Stimulated activated CD4-positive, alpha-beta T cell treated with anti-CD3 and anti-CD28 coated beads, Interleukin-2, amount 100 ng/mL, for 24 hours (primary cell): Measurements from ENCODE around the gene GLIS2.
"Not testable (repeated sequence)": the region's sequence is repeated elsewhere in the genome, so short reads cannot be mapped to it uniquely, and the experiment has no call there.

Source experiments
- DNase-seq, 2 donors: peaks; one replicate each; pipeline ENCODE4 v3.0.0-alpha.2; 2020

GLIS2 gene

DNA sequence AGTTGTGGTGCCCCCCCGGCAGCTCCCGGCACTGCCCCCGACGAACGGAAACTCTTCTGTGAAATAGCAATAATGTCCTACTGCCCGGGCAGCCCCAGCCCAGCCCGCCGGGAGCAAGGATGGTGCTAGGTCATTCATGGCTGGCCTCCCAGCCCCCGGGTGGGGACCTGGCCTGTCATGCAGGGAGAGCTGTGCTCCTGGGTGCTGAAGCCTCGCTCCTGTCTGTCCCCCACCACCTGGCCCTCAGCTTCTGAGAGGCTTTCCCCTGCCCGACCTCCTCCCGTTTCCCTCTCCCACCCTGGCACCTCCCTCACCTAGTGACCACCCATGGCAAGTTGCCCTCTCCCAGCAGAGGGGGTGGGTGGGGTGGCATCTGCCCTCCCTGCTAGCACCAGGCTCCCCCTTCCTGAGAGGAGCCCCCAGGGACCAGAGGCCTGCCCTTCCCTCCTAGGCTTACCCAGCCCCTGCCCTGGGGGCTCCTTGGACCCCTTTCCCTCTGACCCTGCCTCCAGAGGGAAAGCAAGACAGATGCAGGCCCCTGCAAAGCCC lies 21.7 kb downstream of the GLIS2 start:
- no peak for DNase-seq

DNA sequence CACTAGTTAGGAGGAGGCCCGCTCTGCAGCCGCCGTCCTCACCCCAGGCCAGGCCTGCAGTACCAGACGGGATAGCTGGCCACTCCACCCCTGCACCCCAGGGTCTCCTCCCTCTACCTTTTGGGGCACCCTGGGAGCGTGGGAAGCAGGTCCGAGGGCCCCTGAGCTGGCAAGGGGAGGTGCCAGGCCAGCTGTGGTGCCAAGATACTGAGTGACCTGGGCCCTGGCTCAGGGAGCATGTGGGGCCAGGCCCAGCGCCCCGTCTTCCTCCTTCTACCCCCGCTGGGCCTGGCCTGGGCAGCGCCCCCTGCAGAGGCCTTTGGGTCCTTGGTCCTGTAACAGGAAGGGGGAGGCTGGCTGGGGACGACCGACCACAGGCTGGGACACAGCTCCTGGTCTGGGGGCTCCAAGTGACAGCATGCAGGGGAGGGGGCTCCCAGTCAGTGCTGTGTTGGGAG lies 22.3 kb downstream of the GLIS2 start:
- DNase-seq: no peak

DNA sequence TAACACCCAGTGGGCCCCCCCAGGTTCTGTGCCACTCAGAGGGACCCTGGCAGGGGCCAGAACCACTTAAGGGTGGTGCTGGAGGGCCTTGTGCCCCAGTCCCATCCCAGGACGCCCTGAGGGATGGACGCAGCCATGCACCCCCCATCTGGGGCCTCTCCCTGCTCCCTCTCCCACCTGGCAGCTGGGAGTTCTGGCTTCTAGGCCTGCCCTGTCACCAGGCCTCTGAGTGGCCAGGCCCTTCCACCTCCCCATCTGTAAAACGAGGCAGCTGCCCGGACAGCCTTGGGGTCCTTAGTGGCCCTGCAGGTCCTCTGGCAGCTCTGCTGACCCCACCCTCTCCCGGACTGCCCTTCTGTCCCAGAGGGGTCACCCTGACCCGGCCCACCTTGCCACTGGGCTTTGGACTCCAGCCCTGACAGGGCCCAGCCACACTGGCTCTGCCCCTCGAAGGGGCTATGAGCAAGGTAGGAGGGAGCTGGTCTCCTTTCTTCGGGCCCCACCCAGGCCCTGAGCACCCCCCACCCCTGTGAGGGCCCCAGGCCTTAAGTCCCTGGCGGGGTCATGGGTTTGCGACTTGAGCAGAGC lies 22.9 kb downstream of the GLIS2 start:
- no peak for DNase-seq

DNA sequence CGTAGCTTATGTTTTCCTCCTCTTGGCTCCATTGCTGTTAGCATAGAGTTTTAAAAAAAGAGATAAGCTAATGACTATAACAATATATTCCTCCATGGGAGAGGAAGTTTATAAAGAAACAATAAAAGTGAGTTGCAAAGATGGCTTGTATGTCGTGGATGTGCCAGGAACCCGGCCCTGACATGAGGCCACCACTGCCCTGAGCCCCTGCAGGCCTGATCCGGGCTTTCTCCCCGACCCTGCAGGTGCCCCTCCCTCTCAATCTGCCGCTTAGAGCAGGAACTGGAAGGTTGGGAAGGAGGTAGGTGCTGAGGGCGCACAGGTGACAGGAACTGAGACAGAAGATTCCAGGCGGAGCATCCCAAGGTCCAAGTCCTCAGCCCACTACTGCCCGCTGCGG lies 23.6 kb downstream of the GLIS2 start:
- DNase-seq: no peak

DNA sequence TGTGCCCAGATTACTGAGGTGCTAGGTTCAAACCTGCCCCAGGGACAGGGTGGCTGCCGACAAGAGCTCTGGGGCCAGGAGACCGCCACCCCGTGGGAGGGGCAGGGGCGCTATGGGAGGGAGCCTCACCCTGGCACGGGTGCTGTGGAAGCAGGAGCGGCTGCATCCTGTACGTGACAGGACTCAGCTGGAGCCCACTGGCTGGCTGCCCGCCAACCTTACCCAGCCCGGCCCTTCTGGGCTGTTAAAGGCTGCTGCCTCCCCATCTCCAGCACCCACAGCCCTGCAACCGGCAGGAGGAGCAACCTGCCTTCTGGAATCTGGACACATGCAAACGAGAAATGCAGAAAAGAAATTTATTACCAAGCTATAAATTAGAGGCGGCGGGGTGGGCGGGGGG lies 24.0 kb downstream of the GLIS2 start:
- no peak for DNase-seq

DNA sequence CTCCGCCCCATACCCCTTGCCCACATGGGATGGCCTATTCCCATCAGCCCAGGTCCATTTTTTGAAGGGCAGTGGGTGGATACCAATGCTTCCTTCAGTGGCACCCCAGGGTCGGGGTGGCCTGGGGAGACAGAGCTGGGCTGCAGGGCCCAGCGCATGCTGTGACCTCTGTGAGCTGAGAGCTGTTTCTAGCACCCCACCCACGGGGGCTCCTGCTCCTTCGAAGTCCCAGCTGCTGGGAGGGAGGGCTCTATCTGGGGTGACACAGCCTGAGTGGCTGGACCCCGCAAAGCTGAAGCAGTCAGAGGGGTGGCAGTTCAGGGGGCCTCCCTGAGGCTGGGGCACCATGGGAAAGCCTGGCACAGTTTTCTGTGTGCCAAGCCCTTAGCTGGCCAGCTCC lies 24.6 kb downstream of the GLIS2 start:
- no peak for DNase-seq

DNA sequence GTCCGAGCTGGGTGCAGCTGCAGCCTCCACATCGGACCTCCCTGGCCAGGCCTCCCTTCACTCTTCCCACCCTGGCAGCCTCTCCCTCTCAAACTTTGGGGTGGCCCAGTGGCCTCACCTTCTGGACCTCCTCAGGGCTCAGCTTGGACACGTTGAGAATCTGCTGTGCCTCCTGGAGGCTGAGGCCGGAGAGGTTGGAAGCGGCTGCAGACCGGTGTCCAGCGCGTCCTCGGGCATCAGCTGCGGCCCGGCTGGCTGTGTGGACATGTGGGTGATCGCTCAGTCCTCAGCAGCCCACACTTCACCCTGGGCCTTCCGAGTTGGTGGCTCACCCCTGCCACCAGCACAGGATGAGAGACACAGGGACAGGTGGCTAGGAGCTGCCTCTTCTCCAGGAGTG lies 25.4 kb downstream of the GLIS2 start:
- DNase-seq: no peak

DNA sequence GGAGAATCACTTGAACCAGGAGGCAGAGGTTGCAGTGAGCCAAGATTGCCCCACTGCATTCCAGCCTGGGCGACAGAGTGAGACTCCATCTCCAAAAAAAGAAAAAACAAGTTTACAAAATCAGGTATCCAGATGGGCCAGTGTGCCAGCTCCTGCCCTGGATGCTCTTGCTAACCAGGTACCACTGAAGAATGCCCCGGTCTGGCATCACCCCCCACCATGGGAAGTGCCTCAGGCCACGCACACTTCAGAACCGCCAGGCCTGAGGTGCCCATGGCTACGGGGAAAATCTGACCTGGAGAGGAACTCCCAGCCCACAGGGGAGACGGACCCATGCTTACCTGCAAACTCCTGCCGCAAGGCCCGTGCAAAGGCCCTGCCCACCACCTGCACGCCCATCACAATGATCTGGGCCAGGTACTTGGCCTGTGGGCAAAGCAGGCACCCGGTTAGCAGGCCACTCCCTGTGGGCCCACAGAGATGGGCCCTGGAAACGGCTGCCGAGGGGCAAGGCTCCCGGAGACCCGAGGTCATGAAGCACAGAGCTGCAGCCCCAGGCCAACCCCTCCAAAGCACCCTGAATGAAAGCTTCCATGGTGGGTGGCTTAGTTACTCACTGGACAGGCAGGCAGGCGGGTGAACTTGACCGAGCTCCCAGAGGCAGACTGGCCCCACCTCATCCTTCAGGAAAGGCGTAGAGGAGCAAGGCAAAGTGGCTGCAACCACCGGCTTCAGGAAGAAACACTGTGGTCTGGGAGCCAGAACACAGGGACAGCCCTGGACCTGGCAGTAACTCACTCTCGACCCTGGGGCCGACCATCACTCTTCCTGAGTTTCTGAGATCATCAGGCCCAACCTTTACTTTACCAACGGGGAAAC lies 27.2 kb downstream of the GLIS2 start:
- DNase-seq: no peak

DNA sequence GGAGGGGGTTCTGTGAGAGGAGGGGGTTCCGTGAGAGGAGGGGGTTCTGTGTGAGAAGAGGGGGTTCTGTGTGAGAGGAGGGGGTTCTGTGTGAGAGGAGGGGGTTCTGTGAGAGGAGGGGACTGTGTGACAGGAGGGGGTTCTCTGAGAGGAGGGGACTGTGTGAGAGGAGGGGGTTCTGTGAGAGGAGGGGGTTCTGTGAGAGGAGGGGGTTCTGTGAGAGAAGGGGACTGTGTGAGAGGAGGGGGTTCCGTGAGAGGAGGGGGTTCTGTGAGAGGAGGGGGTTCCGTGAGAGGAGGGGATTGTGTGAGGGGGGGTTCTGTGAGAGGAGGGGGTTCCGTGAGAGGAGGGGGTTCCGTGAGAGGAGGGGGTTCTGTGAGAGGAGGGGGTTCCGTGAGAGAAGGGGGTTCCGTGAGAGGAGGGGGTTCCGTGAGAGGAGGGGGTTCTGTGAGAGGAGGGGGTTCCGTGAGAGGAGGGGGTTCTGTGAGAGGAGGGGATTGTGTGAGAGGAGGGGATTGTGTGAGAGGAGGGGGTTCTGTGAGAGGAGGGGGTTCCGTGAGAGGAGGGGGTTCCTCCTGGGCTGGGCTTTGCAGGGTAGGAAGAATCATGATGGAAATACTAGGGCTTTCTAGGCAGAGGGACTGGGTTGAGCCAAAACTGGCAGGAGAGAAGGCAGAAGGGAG lies 28.6 kb downstream of the GLIS2 start:
- DNase-seq: not testable (repeated sequence)

DNA sequence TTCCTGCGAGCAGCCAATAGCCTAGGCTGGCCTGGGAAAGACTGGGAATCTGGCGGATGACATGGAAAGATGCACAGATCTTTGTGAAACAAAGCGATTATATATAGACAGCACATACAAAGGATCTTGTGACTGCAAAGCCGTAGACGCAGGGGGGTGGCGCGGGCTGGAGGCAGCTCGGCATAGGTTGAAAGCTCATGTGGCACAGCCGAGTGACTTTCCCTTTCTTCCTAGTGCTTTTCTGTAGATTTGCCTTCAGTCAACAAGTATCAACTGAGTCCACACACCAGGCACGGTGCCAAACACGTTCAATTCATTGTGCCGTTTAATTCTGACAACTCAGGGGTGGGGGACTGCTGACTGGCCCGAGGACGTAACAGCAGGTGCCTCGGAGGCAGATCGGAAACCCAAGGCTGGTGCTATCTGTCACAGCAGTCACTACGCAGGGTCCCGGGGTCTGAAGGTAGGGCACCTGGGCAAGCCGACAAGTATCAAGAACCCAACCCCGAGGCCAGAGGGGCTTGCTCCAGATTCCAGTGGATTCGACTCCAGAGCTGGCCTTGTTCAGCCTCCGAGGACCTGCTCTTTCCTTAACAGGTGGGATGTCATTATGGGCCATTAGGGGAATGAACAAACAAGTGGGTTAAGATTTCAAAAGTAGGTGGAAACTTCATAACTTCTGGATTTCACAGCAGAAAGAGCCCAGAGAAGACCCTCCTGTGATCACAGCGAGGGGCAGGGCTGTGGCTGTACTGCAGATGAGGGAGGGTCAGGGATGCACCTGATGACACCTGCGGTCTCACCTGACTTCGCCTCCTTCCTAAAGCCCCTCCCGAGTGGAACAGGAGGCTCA lies 29.3 kb downstream of the GLIS2 start:
- no peak for DNase-seq

DNA sequence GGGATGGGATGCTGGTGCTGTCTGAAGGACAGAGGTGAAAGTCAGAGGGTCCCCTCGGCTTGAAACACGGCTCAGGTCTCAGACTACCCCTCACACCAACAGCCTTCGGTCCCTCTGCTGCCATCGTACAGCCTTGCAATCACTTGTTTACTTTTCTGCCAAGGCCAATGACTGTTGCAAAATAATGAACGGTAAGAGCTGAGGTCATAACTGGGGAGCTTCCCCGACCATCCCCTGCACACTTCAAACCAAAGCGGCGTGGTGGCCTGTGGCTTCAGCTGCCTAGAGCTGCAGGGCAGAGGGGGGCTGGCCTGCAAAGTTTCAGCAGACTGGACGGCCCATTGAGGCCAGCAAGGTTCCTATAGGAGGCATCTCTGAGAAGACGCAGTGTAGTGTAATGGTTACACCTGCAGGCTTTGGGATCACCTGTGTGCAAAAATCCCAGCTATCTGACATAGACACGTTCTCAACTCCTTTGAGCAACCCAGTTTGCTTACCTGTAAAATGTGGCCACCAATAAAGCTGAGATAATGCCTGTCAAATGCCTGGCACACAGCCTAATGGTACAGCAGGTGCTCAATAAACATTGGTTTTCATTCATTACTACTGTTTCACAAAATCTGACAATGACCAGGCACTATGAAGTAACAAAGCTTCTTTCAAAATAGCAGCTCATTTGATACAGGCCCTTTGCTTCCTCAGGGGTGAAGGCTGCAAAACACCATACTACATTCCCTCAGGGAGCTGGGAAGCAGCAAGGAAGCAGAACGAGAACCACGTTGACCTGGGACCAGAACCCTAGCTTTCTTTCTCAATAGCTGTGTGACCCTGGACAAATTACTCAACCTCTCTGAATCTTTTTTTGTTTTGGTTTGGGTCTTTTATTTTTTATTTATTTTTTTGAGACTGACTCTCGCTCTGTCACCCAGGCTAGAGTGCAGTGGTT lies 30.2 kb downstream of the GLIS2 start:
- DNase-seq: no peak

DNA sequence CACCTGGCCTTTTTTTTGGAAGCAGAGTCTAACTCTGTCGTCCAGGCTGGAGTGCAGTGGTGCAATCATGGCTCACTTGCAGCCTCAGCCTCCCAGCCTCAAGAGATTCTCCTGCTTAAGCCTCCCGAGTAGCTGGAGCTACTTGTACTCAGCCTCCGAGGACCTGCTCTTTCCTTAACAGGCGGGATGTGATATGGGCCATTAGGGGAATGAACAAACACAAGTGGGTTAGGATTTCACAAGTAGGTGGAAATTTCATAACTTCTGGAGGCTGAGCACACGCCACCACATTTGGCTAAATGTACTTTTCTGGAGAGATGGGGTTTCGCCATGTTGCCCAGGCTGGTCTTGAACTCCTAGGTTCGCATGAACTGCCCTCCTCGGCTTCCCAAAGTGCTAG lies 31.1 kb downstream of the GLIS2 start:
- no peak for DNase-seq

DNA sequence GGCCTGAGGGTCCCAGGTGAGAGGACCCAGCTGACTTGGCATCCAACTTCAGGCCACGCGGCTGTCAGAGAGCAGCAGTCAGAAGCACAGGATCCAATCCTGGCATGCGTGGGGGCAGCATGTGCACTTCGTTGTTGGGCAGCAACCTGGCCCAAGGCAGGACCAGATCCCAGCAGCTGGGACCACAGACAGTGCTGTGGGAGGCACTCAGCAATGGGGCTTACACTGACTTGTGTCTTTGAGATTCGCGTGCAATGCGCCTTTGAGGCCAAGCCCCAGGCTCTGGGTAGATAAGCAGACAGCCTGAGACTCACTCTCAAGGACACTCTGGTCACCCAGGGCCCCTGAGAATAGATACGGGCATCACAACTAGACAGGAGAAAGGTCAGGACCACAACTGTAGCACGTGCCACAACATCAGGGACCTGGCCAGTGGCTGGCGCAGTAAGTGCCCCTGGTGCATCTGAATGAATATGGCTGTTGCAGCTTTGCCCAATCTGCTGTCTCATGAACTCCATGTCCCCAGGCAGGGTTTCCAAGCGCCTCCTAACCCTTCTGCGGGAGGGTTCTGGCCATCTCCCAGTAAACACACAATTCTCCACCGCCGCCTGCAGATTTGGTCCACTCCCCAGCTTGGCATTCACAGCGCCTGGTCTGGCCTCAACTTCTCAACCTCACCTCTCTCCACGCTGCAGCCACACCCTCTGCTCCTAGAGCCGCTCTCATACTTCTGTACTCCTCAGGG lies 32.1 kb downstream of the GLIS2 start:
- no peak for DNase-seq

DNA sequence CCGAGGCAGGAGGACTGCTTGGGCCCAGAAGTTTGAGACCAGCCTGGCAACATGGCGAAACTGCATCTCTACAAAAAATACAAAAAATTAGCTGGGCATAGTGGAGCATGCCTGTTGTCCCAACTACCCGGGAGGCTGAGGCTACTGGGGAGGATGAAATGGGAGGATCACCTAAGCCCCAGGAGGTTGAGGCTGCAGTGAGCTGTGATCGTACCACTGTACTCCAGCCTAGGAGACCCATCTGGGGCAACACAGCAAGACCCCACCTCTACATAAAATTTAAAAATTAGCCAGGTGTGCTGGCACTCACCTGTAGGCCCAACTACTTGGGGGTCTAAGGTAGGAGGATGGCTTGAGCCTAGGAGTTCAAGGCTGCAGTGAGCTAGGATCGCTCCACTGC lies 33.5 kb downstream of the GLIS2 start:
- DNase-seq: no peak

DNA sequence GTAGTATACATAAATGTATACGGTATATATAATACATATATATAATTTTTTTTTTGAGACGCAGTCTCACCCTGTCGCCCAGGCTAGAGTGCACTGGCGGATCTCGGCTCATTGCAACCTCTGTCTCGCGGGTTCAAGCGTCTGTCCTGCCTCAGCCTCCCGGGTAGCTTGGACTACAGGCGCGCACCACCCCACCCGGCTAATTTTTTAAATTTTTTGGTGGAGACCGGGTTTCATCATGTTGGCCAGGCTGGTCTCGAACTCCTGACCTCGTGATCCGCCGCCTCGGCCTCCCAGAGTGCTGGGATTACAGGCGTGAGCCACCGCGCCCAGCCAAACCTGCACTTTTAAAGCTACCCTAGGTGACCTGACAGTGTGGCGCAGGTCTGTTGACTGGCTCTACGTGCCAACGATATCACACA lies 34.5 kb downstream of the GLIS2 start:
- DNase-seq: no peak

DNA sequence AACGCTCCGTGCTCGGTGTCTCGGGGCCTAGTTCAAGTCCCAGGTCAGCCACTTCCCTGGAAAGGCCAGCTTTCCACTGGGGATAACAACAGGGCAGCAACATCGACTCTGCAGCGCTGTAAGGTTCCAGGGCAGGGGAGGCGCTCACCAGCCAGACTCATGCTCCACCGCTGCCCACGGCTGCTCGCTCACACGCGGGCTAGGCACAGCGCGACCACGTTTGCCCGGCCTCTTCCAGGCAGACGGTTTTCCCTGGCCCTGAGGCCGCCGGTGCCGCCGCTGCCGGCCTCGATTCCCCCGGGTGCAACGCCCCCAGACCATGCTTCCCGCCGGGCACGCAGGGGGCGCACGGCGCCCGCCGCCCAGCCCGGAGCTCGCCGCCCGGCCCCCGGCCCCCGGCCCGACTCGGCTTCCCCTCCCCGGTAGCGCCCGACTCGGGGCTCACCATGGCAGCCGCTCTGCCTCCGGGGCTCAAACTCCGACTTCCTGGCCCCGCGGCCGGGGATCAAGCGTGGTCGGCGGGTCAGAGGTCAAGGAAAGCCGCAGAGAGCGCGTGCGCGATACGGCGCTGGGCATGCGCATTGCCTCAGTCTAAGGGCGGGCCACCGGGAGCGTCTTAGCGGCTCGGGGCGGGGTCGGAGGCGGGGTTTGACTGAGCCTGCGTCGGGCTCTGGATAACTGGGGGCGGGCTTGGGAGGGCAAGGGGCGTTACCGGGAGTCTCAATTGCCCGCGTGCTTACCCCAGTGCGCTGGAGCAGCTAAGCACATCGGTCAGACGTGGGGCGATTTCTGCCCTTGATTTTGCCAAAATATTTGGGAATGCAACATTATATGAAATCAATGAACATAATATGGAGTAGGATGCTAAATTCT lies 35.2 kb downstream of the GLIS2 start, which contains the start of gene PAM16:
PAM16 (minus strand) TSS at position 535 of the 873 bp plus-strand sequence; CDS start at position 448, 87 bp downstream.
- peak; percentile 99 to 100 for DNase-seq

DNA sequence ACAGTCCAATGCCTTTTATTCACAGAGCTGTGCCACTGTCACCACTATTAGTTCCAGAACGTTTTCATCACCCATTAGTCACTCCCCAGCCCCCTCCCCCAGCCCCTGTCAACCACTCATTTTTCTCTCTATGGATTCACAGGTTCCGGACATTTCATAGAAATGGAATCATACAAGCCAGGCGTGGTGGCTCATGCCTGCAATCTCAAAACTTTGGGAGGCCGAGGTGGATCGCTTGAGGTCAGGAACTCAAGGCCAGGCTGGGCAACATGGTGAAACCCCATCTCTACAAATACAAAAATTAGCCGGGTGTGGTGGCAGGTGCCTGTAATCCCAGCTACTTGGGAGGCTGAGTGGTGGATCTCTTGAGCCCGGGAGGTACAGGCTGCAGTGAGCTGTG lies 36.0 kb downstream of the GLIS2 start:
- DNase-seq: peak in 1 of 2 donors; percentile 26

DNA sequence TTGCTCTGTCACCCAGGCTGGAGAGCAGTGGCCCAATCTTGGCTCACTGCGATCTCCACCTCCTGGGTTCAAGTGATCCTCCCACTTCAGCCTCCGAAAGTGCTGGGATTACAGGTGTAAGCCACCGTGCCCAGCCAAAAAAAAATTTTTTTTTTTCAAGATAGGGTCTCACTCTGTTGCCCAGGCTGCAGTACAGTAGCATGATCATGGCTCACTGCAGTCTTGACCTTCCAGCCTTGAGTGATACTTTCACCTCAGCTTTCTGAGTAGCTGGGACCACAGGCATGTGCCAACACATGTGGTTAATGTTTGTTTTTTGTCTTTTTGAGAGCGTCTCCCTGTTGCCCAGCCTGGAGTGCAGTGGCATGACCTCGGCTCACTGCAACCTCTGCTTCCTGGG lies 37.0 kb downstream of the GLIS2 start:
- DNase-seq: no peak

DNA sequence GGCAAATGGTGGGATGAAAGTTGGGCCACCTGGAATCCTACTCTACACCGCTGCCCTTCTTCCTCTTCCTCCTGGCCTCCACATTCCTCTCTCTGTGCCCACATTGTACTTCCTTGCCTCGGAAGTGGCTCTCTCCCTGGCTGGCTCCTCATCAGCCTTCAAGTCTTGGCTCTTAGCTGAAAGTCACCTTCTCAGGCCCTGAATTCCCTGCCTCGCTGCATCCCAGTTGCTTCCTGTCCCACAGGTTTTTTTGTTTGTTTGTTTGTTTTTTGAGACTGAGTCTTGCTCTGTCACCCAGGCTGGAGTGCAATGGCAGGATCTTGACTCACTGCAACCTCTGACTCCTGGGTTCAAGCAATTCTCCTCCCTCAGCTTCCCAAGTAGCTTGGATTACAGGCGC lies 37.8 kb downstream of the GLIS2 start:
- DNase-seq: no peak
